ENCODE data around the gene SPACA7. TPM values are rescaled to one million over a fixed set of nuclear protein-coding genes. Genes with fewer than 3 reads are reported as not detected.
"Not testable (repeated sequence)": the region's sequence is repeated elsewhere in the genome, so short reads cannot be mapped to it uniquely, and the experiment has no call there.

The SPACA7 gene
- total RNA-seq, 1 donor from 2014 or later = not detected

DNA sequence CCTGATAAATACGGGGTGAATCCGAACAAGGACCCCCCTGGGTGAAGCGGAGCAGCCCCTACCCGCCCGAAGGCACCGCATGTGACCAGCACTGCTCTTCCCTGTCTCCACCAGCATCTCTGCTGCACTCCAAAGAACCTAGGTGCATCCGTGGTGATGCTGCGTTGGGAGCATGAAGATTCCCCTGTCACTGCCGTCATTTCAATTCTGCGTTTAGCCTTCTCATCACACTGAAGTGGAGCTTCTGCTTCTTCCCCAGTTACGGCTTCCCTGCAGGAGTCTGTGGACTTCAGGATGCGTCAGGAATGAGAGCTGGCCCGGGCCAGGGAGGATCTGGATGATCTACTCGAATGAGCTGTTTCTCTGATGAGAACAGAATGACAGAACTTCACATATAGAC, 47.9 kb downstream of the SPACA7 start:
- TF ChIP-seq, protein P1, sequence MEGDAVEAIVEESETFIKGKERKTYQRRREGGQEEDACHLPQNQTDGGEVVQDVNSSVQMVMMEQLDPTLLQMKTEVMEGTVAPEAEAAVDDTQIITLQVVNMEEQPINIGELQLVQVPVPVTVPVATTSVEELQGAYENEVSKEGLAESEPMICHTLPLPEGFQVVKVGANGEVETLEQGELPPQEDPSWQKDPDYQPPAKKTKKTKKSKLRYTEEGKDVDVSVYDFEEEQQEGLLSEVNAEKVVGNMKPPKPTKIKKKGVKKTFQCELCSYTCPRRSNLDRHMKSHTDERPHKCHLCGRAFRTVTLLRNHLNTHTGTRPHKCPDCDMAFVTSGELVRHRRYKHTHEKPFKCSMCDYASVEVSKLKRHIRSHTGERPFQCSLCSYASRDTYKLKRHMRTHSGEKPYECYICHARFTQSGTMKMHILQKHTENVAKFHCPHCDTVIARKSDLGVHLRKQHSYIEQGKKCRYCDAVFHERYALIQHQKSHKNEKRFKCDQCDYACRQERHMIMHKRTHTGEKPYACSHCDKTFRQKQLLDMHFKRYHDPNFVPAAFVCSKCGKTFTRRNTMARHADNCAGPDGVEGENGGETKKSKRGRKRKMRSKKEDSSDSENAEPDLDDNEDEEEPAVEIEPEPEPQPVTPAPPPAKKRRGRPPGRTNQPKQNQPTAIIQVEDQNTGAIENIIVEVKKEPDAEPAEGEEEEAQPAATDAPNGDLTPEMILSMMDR (IDR thresholded peaks at IDR 0.05) = no peak
- ATAC-seq (no peak), DNase-seq (no peak)
- intact Hi-C loops (cut with DNase I) = no loop called here
- H3K27ac ChIP-seq = no peak overlapping the region
- H3K27me3 ChIP-seq (ENCODE audit: low read depth) = no peaks in the 10 kb centered on the region
- H3K9me3 ChIP-seq = peaks cover 40% of the 10 kb centered on the region
- no peaks in the 10 kb centered on the region for H3K36me3 ChIP-seq
- H3K4me3 ChIP-seq = no peak overlapping the region
- no peaks in the 10 kb centered on the region for H3K4me1 ChIP-seq

DNA sequence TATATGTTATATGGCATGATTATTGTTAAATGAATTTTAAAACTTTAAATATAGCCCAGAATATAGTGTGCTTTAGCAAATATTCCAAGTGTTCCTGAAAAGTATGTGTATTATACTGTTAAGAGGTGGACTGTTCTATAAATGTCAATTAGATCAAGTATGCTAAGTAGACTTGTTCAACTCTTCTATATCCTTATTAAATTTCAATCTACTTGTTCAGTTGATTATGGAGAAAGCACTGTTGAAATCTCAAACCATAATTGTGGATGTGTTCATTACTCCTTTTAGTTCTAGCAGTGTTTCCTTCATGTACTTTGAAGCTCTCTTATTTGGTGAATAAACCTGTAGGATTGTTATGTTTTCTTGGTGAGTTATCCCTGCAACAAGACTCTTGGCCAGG, 52.5 kb downstream of the SPACA7 start:
- H3K9me3 ChIP-seq = peaks cover 10% of the 10 kb centered on the region
- TF ChIP-seq, protein P1 (IDR thresholded peaks at IDR 0.05) = no peak
- H3K4me3 ChIP-seq = no peak overlapping the region
- DNase-seq (no peak), ATAC-seq (no peak)
- intact Hi-C loops (cut with DNase I) = no loop called here
- no peaks in the 10 kb centered on the region for H3K27me3 ChIP-seq (ENCODE audit: low read depth)
- no peak overlapping the region for H3K27ac ChIP-seq
- H3K36me3 ChIP-seq = no peaks in the 10 kb centered on the region
- H3K4me1 ChIP-seq = no peaks in the 10 kb centered on the region

DNA sequence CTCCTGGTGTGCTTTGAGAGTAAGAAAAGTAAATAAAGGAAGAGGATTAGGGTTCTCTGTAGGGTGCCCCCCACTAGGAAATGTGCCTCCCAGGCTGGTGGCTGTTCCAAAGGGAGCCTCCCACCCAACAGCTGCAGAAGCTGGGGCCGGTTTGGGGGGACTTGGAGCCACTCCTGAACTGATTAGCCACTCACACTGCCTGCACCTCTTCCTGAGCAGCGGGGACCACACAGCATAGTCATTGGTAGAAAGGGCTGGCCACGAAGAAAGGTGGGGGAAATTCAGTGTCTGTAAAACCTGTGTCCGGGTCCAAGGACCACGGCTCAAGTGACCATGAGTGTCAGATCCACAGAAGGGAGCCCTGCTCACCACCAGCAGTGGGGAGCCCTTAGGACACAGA, 55.6 kb downstream of the SPACA7 start:
- no peak overlapping the region for H3K4me3 ChIP-seq
- H3K27ac ChIP-seq = no peak overlapping the region
- no peaks in the 10 kb centered on the region for H3K27me3 ChIP-seq (ENCODE audit: low read depth)
- H3K9me3 ChIP-seq = peaks cover 6% of the 10 kb centered on the region
- no peaks in the 10 kb centered on the region for H3K36me3 ChIP-seq
- DNase-seq (no peak), ATAC-seq (no peak)
- intact Hi-C loops (cut with DNase I) = no loop called here
- TF ChIP-seq, protein P1 (IDR thresholded peaks at IDR 0.05) = no peak
- H3K4me1 ChIP-seq = no peaks in the 10 kb centered on the region

DNA sequence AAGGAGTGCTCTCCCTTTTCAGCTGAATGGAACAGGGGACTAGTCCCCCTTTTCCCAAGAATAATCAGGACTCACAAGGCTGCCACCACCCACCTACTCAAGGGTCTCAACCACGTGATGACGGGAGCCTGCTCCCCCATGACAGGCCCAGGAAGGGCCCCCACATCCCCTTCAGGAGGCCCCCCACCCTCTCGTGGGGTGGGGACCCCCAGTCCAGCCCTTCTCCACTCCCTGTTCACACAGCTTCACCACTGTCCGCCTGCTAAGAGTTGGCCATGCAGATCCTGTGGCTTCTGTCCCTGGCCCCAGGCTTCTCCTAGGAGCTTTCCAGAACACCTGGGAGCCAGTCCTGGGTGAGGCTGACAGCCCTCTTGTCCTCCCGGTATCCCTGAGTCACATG, 56.6 kb downstream of the SPACA7 start:
- not testable (repeated sequence) for H3K9me3 ChIP-seq, ATAC-seq

DNA sequence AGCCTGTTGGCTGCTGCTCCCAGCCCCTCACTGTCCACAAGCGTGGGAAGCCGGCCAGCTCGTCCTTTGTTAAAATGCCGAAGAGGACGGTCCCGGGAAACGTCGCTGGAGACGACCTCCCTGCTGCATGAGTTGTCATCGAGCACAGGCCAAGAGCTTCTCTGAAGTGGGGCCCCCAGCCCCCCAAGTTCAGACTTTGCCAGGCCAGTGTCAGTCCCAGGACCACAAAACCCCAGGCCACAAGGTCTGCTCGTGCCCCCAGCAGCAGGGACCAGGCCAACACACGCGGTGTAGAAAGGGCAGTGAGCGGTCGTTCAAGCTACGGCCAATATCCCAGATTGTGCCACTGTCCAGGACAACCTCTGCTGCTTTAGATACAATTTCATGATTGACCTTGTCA, 57.4 kb downstream of the SPACA7 start:
- DNase-seq; H3K27me3 ChIP-seq (ENCODE audit: low read depth); H3K4me3 ChIP-seq; ATAC-seq; intact Hi-C loops (cut with DNase I); H3K27ac ChIP-seq; H3K36me3 ChIP-seq; H3K4me1 ChIP-seq: not testable (repeated sequence)
- peaks cover 13% of the 10 kb centered on the region for H3K9me3 ChIP-seq

More for the DNA sequence above, 56.6 kb downstream of the SPACA7 start:
- DNase-seq; H3K4me1 ChIP-seq; H3K4me3 ChIP-seq; H3K27me3 ChIP-seq (ENCODE audit: low read depth); intact Hi-C loops (cut with DNase I); H3K27ac ChIP-seq; H3K36me3 ChIP-seq: not testable (repeated sequence)

DNA sequence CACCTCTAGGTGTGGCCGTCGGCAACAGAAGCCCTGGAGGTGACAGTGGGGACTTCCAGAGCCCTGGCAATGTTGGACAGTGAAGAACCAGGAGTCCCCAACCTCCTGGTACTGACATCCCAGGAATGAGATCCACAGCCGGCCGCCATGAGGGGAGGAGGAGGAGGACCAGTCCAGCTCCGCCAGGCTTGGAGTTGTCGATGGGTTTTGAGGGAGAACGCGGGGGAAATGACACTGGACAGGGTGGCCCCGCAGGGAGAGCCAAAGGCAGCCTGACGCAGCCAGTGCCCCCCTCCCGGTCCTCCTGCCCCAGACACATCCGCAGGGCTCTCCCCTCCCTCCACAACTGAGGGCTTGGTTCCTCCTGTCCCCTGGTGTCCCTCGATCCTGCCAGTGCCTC, 57.9 kb downstream of the SPACA7 start:
- Histone ChIP-seq H3K27ac (no peak overlapping the region), H3K27me3 (ENCODE audit: low read depth) (peaks cover under 1% of the 10 kb centered on the region), H3K9me3 (peaks cover 12% of the 10 kb centered on the region), H3K4me3 (no peak overlapping the region), H3K36me3 (no peaks in the 10 kb centered on the region), H3K4me1 (no peaks in the 10 kb centered on the region)
- TF ChIP-seq, protein P1 (IDR thresholded peaks at IDR 0.05) = no peak
- DNase-seq (no peak), ATAC-seq (no peak)
- intact Hi-C loops (cut with DNase I) = no loop called here
